DMS53 treated with DMSO at 0.1 percent for 48 hours (cell line): ENCODE measurements around the gene TEX13B.
"Not testable (repeated sequence)": the region's sequence is repeated elsewhere in the genome, so short reads cannot be mapped to it uniquely, and the experiment has no call there.

Source experiments
- DNase-seq: peaks from one replicate; lab custom pipeline; 2025; ENCODE audit not compliant: unreplicated experiment; lab: John Stamatoyannopoulos, UW

Gene TEX13B, protein sequence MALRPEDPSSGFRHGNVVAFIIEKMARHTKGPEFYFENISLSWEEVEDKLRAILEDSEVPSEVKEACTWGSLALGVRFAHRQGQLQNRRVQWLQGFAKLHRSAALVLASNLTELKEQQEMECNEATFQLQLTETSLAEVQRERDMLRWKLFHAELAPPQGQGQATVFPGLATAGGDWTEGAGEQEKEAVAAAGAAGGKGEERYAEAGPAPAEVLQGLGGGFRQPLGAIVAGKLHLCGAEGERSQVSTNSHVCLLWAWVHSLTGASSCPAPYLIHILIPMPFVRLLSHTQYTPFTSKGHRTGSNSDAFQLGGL

GRCh38 chrX:107982356-107982755 is at the start of gene TEX13B:
Gene TEX13B (minus strand): TSS chrX:107982370. CDS start chrX:107982127, 243 bp downstream.
- no peak for DNase-seq

- no peak for DNase-seq
Observed at GRCh38 chrX:108029928-108030711, 48.0 kb upstream of the TEX13B start.

DNA sequence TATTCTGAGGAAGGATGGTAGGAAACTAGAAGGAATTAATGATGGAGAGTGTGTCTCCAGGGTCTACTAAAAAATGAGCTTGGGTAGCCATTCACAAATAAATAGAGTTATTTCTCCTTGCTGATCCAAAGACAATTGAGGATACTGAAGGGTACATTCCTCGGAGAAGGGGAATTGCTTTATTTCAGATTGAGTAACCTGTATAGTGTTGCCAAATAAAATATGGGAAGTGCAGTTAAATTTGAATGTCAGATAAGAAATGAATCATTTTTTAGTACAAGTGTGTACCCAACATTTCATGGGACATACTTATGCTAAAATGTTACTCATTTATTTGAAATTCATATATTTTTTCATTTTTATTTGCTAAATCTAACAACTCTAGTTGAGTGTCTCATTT is 46.7 kb upstream of the TEX13B start:
- DNase-seq: no peak

DNA sequence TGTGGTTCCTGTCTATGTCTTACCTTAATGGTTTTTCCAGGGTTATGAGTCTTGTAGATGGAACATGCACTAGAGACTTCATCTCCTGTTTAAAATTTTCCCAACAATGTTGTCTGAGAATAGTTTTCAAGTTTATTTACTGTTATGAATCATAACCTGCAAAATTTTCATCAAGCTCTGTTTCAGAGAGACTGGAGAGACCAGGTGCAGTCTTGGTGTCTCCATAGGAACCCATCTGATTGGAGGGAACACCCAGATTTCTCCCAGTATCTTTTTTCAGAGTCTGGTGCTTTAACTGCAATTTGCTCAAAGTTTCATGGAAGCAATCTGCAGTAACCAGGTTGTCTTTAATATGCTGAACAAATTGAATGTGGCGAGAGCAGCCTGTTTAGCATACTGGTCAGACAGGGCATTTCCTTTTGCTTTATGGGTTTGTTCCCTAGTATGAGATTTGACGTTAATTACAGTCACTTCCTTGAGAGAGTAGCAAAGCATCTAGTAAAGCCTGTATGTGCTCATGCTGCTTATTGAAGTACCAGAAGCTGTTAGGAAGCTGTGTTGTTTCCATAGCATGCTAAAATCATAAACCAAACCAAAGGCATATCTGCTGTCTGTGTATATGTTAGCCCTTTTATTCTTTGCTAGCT is 43.9 kb upstream of the TEX13B start:
- DNase-seq: peak; percentile 14

GRCh38 chrX:108025376-108025775 is 43.2 kb upstream of the TEX13B start:
- DNase-seq: no peak

- no peak for DNase-seq
Observed at GRCh38 chrX:108022491-108023089, 40.4 kb upstream of the TEX13B start.

GRCh38 chrX:108020631-108021030 is 38.5 kb upstream of the TEX13B start:
- peak; percentile 6 for DNase-seq

DNA sequence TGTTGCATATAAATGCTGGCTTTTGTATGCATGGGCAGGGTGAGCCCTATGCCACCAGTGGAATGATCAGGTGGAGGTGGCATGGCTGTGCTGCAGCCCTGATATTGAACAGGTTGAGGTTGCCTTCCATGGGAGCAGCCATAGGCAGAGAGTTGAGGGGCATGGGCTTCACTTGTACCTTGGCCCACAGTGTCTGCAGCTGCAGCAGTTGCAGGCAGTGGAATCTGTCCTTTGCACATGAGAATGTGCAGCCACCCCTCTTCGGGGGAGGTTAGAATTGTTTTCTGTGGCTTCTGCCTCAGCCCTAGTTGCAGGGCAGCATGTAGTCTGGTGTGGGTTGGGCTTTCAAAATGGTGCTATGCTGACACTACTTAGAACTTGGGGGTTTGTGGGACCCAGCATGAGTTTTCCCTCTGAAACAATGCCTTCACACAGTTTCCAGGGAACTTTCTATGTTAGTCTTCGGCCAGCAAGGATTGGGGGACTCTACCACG is 37.3 kb upstream of the TEX13B start:
- DNase-seq: no peak

DNA sequence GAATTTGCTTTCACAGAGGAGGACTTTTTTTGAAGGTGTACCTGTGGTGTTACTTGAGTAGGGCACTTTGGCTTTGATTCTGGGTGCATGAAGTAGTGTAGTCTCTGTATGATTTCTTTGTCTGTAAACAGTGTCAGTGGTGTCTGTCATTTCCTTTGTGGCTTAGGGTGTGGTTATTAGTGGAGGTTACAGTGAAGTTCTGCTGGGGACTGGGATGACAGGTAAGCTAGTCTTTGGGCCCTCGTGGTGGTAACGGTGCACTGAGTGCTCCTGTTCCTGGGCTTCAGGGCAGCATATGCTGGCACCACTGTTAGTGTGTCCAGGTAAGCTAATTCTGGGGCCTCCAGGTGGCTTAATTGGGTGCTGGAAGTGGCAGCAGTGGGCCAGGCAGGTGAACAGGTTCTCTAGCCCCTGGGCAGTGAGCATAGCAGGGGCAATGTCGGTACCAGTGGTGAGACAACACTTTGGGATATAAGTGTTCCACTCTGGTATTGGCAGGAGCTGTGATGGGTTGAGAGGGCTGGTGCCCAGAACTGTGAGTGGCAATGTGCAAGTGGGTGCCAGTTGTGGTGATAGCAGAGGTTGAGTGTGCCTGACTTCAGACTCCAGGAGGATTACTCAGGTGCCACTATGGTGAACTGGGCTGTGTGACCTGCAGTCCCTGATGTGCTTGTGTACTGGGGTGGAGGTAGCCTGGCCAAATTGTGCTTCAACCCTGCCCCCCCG is 36.6 kb upstream of the TEX13B start:
- no peak for DNase-seq

- peak; percentile 78 for DNase-seq
Observed at GRCh38 chrX:108001218-108001814, 19.1 kb upstream of the TEX13B start.

GRCh38 chrX:108000751-108001150 is 18.6 kb upstream of the TEX13B start:
- DNase-seq: no peak

DNA sequence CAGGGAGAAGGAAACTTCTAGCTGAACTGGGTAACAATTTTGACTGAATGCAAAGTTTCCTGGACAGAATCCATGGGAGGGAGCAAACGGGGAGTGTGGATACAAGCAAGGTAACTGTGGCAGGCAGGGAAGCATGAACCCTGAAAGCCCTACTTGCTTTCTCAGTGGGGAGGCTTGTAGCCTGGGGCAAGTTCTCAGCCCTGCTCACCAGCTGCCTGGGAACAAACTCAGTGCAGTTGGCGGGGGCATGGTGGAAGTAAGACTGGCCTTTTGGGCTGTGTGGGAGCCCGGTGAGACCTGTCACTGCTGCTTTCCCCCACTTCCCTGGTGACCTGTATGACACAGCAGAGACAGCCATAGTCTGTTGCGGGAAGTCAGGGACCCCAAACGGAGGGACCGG is 14.0 kb upstream of the TEX13B start:
- no peak for DNase-seq

GRCh38 chrX:107985033-107985432 is 2.9 kb upstream of the TEX13B start:
- no peak for DNase-seq

DNA sequence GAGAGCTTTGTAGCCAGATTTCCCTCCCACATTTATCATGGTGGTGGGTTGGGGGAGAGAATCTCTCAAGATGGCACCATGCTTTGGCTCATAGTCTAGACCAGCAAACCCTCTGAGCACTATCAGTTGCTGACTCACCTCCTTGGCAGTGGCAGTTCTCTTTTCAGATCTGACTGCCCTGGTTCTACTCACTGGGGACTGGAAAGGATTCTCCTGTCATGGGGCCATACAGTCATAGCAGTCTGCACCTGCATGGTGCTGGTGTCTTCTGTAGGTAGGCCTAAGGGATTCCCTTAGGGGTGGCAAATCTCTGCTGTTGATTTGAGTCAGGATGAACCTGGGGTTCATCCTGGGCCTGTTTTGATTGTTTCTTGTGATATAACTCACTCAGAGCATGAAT is 2.6 kb downstream of the TEX13B start:
- no peak for DNase-seq

DNA sequence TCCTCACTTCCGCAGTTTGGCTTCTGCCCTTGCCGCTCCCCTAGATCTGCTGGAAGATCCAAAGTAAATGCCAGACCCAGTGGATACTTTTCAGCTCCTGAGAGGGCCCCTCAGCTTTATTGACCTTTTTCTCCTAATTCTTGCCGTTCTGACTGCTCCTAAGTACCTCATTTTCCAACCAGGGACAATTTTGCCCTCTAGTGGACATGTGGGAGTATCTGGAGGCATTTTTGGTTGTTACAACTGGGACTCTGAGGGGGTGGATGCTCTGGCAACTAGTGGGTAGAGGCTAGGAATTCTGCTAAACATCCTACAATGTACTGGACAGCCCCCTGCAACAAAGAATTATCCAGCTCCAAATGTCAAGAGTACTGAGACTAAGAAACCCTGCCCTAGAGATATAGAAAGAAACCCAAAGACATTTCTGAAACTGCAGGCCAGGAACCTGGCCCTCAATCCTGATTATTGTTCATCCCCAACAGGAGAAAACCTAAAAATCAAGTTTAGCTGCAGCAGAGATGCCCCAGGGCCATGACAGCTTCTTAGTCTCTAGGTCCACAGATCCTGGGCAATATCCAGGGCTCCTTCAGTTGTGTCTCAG is 3.4 kb downstream of the TEX13B start:
- peak; percentile 3 for DNase-seq

- DNase-seq: no peak
Observed at GRCh38 chrX:107978071-107978470, 4.1 kb downstream of the TEX13B start.

- no peak for DNase-seq
Observed at GRCh38 chrX:107971636-107972035, 10.5 kb downstream of the TEX13B start.

DNA sequence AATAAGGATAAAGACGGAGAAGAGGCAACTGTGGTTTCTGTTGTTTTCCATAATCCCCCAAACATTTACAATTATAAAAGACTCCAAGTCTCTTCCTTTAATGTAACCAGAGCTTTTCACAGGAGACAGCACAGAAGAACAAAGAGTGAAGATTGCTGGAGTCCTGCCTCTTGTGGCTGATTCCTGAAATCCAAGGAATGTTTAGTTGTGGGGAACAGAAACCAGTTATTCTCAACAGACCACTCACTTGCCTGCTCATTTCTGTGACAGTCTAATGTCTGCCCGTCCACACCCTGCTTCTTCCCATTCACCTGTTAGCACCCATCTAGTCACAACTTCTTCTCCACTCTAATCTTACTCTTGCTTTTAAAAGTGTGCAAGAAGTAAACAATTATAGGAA is 12.1 kb downstream of the TEX13B start:
- no peak for DNase-seq

- DNase-seq: no peak
Observed at GRCh38 chrX:107968623-107969022, 13.5 kb downstream of the TEX13B start.

DNA sequence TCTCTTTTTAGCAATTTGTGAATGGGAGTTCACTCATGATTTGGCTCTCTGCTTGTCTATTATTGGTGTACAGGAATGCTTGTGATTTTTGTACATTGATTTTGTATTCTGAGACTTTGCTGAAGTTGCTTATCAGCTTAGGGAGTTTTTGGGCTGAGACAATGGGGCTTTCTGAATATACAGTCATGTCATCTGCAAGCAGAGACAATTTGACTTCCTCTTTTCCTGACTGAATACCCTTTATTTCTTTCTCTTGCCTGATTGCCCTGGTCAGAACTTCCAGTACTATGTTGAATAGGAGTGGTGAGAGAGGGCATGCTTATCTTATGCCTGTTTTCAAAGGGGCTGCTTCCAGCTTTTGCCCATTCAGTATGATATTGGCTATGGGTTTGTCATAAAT is 26.8 kb downstream of the TEX13B start:
- DNase-seq: not testable (repeated sequence)
